ENCODE results near the gene USF1.

The USF1 gene

DNA sequence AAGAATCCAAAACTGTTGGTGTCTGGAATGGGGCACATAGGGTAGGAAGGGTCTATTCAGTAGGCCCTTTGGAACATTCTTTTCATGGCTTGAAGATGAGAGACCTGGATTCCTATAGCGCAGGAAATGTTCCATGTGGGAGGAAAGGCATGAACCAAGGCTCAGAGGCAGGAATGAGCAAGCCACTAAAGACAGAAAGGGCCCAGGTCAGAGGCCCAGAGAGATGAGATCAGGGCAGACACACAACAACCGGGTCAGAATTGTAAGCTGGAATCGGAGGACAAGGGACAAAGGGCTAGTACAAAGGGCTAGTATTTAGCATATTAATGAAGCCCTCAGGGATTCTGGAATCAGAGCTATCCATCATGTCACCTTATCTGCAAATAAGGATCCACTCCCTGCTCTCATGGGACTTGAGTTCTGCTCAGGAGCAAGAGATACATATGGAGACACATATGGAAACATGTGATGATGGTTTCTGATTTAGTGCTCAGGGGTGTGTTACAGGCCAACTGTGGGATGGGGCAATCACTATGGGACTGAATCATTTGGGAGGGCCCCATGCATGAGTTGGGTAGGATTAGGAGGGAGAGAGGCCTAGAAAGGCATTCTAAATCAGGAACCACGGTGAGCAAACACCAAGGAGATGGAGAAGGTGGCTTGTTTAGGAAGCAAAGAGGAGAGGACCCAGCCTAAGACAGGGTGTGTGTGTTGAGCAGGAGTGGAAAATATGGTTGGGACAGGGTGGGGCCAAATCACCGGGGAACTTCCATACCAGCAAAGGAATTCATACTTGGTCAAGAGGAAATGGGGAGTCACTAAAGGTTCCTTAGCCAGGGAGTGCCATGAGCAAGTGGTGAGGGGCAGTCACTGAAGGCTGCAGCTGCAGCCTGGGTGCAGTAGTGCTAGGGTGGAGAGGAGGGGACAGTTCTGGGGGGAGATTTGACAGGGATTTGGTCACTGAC is 34.9 kb upstream of the USF1 start:
- DNase-seq (ENCODE audit: insufficient read length, low spot score) (no peak), FAIRE-seq (no peak)
- TF ChIP-seq POLR2A (IDR thresholded peaks at IDR 0.05; ENCODE audit: low read depth, low read length), result no peak
- no peak for TF ChIP-seq PAX5 (IDR thresholded peaks at IDR 0.05; ENCODE audit: insufficient read depth, low read length, severe bottlenecking)
- TF ChIP-seq POLR2AphosphoS5 (IDR thresholded peaks at IDR 0.05; ENCODE audit: low read depth, low read length), result no peak
- no peak for TF ChIP-seq TAF1 (IDR thresholded peaks at IDR 0.05; ENCODE audit: low read depth, low read length)
- TF ChIP-seq SPI1 (IDR thresholded peaks at IDR 0.05; ENCODE audit: low read depth, low read length), result no peak
- no peak for TF ChIP-seq POU2F2 (IDR thresholded peaks at IDR 0.05; ENCODE audit: low read depth, low read length)

GRCh38 chr1:161079436-161080110 is 33.8 kb upstream of the USF1 start:
- TF ChIP-seq POLR2A (IDR thresholded peaks at IDR 0.05; ENCODE audit: low read depth, low read length) (no peak), PAX5 (IDR thresholded peaks at IDR 0.05; ENCODE audit: insufficient read depth, low read length, severe bottlenecking) (no peak), TAF1 (IDR thresholded peaks at IDR 0.05; ENCODE audit: low read depth, low read length) (no peak), POLR2AphosphoS5 (IDR thresholded peaks at IDR 0.05; ENCODE audit: low read depth, low read length) (no peak), SPI1 (IDR thresholded peaks at IDR 0.05; ENCODE audit: low read depth, low read length) (no peak), POU2F2 (IDR thresholded peaks at IDR 0.05; ENCODE audit: low read depth, low read length) (no peak)
- no peak for DNase-seq (ENCODE audit: insufficient read length, low spot score)
- no peak for FAIRE-seq

- DNase-seq (ENCODE audit: insufficient read length, low spot score) (no peak), FAIRE-seq (no peak)
- TF ChIP-seq SPI1 (IDR thresholded peaks at IDR 0.05; ENCODE audit: low read depth, low read length), result no peak
- TF ChIP-seq POU2F2 (IDR thresholded peaks at IDR 0.05; ENCODE audit: low read depth, low read length), result no peak
- TF ChIP-seq POLR2AphosphoS5 (IDR thresholded peaks at IDR 0.05; ENCODE audit: low read depth, low read length), result no peak
- TF ChIP-seq PAX5 (IDR thresholded peaks at IDR 0.05; ENCODE audit: insufficient read depth, low read length, severe bottlenecking), result no peak
Observed at GRCh38 chr1:161077426-161077825, 31.6 kb upstream of the USF1 start.

DNA sequence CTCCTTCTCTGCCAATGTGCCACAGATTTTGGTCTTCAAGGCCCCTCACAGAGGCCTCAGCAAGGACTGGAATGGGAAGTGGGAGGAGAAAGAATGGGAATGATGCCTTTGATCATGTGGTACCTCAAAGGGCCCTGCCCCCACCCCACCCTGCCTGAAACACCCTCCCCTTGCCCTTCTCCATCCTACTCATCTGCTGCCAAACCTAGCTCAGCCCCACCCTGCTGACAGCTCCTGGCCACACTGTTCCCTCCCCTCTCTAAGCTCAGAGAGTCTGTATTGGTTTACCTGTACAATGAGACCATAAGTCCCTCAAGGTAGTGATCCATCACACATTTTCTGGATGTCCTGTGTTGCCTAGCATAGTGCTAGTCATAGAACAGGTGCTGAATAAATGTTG is 30.6 kb upstream of the USF1 start:
- no peak for FAIRE-seq
- TF ChIP-seq SPI1 (IDR thresholded peaks at IDR 0.05; ENCODE audit: low read depth, low read length), result no peak
- TF ChIP-seq POLR2A (IDR thresholded peaks at IDR 0.05; ENCODE audit: low read depth, low read length), result no peak
- no peak for TF ChIP-seq POLR2AphosphoS5 (IDR thresholded peaks at IDR 0.05; ENCODE audit: low read depth, low read length)
- no peak for TF ChIP-seq POU2F2 (IDR thresholded peaks at IDR 0.05; ENCODE audit: low read depth, low read length)
- no peak for TF ChIP-seq PAX5 (IDR thresholded peaks at IDR 0.05; ENCODE audit: insufficient read depth, low read length, severe bottlenecking)
- no peak for TF ChIP-seq TAF1 (IDR thresholded peaks at IDR 0.05; ENCODE audit: low read depth, low read length)
- DNase-seq (ENCODE audit: insufficient read length, low spot score), result no peak

GRCh38 chr1:161074676-161075368 is 29.0 kb upstream of the USF1 start:
- FAIRE-seq, result peak; percentile 35
- no peak for DNase-seq (ENCODE audit: insufficient read length, low spot score)
- no peak for TF ChIP-seq POLR2A (IDR thresholded peaks at IDR 0.05; ENCODE audit: low read depth, low read length)
- no peak for TF ChIP-seq TAF1 (IDR thresholded peaks at IDR 0.05; ENCODE audit: low read depth, low read length)
- TF ChIP-seq SPI1 (IDR thresholded peaks at IDR 0.05; ENCODE audit: low read depth, low read length), result no peak
- no peak for TF ChIP-seq POLR2AphosphoS5 (IDR thresholded peaks at IDR 0.05; ENCODE audit: low read depth, low read length)
- TF ChIP-seq PAX5 (IDR thresholded peaks at IDR 0.05; ENCODE audit: insufficient read depth, low read length, severe bottlenecking), result no peak
- TF ChIP-seq POU2F2 (IDR thresholded peaks at IDR 0.05; ENCODE audit: low read depth, low read length), result no peak

DNA sequence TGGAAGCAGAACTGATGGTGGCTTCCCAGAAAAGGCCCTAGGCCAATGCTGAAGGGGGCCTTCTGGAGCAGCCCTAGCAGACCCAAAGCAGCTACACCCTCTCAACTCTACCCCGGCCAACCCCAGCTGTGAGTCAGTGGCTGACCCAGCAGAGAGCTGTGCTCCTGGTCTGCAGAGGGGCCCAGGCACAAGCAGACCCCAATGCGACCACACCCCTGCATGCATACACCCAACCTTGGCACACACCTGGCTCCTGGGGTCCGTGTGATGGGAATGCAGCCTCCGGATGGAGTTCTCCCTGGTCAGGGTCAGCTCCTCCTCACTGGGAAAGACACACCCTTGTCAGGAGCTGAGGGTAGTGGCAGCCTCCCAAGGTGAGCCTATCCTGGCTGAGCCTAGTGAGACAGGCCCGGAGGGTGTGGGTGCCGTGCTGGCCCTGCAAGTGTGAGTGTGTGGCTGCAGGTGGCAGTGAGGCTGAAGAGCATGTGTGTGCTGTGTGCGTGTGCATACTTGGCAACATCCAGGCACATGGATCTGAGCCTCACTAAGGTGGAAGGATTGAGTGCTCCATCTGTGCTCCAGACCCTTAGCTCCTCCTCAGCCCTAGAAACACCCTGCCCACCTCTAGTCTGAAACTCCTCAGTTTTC is 27.8 kb upstream of the USF1 start:
- TF ChIP-seq POU2F2 (IDR thresholded peaks at IDR 0.05; ENCODE audit: low read depth, low read length) (no peak), POLR2A (IDR thresholded peaks at IDR 0.05; ENCODE audit: low read depth, low read length) (no peak), TAF1 (IDR thresholded peaks at IDR 0.05; ENCODE audit: low read depth, low read length) (no peak), SPI1 (IDR thresholded peaks at IDR 0.05; ENCODE audit: low read depth, low read length) (no peak), POLR2AphosphoS5 (IDR thresholded peaks at IDR 0.05; ENCODE audit: low read depth, low read length) (no peak), PAX5 (IDR thresholded peaks at IDR 0.05; ENCODE audit: insufficient read depth, low read length, severe bottlenecking) (no peak)
- FAIRE-seq (no peak), DNase-seq (ENCODE audit: insufficient read length, low spot score) (no peak)

DNA sequence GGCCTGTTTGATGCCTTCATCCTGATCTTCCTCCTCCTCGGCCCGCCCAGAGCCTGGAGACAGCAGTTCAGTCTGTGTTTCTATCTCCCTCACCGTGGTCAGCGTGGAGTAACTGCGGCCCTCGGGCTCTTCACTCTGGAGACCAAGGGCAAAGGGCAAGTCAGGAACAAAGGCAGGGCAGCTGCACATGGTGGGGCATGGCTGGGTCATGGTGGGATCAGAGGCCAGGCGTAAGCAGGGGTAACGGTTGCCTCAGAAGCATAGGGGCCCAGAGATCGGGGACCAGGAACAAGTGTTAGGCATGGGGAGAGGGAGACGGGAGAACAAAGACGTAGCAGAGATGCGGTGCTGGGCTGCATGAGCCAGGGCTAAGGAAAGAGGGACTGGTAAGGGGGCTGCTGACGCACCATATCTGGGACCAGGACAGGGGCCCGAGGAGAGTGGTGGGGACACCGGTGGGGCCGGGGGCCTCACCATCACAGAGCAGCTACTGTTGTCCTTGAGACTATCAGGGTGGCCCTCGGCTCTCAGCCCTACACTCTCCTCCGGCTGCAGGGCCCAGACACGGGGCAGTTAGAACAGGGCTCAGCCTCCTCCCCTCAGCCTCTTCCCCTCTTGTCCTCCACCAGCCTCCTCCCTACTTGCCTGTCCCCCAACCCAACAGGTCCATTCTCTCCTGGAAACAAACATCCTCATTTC is 27.1 kb upstream of the USF1 start:
- no peak for TF ChIP-seq POLR2A (IDR thresholded peaks at IDR 0.05; ENCODE audit: low read depth, low read length)
- FAIRE-seq, result no peak
- DNase-seq (ENCODE audit: insufficient read length, low spot score), result no peak

DNA sequence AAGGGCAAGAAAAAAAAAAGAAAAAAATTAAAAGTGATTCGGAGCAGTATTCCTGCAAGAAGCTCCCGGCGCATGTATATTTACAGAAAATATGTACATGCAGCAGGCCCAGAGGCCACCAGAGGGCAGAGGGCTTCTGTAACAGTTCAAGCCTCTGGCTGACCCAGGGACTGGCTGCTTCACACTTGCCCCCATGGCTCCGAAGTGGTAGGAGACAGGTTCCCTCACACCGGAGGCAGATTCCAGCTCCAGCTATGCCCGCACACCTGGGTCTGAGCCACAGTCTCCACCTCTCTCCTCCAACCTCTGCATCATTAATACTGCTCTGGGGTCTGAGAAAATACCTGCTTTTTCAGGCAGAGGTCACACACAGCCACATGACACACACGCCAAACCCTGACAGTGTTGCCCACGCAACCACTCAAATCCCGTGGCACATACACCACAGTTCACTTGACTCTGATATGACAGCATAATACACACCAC is 26.2 kb upstream of the USF1 start:
- no peak for TF ChIP-seq TAF1 (IDR thresholded peaks at IDR 0.05; ENCODE audit: low read depth, low read length)
- 0 out of 2 replicates have a peak, but pooled peaks have one; percentile 52 for TF ChIP-seq POU2F2 (IDR thresholded peaks at IDR 0.05; ENCODE audit: low read depth, low read length)
- no peak for TF ChIP-seq PAX5 (IDR thresholded peaks at IDR 0.05; ENCODE audit: insufficient read depth, low read length, severe bottlenecking)
- FAIRE-seq (peak; percentile 88), DNase-seq (ENCODE audit: insufficient read length, low spot score) (peak; percentile 68)
